ENCODE measurements around the gene MT1HL1. TPM values are rescaled to one million over a fixed set of nuclear protein-coding genes. Genes with fewer than 3 reads are reported as not detected.

The MT1HL1 gene
- total RNA-seq: not detected in 2 replicates

DNA sequence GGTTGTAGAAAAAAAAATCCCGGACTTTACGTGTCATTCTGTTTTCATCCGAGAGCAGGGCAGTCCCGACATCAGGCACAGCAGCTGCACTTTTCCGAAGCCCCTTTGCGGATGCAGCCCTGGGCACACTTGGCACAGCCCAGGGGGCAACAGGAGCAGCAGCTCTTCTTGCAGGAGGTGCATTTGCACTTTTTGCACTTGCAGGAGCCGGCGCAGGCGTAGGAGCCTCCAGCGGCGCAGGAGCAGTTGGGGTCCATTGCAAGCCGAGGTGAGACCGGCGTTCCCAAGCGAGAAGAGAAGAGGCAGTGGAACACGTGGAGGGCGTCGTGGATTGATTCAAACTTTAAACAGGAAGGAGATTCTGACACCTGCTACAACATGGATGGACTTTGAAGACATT is at the start of gene MT1HL1:
Gene MT1HL1, minus strand, starts transcription at position 326 of the 400 bp plus-strand sequence. Its CDS starts 69 bp downstream, at position 257.

DNA sequence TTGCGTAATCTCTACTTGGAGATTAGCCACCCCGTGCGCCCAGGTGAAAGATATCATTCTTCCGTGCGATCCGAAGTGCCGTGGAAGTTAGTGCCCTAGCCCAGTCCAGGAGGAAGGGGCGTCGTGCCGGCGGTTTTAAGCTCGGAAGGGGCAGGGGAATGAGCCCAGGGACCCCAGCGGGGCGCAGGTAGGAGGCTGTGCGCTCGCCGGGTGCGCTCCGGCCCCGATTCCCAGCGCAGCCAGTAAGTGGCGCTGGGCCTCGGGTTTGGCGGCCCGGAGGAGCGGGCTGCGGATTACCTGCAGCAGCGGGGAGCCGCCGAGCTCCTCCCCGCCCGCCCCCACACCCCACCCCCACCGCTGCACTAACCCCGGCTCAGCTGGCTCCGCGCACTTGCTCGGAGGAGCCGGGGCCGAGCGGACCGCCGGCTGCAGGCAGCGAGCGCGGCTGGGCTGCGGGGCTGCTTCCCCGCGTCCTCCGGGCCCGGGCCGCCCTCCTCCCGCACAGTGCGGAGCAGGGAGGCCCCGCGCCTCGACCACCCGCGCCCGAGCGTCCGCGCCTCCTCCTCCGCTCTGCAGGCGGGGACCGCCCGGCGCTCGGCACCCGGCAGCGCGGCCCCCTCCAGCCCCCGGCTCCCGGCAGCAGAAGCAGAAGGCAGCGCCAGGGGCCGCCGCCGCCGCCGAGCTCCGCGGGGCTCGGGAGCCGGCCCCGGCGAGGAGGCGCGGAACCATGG is 37.7 kb upstream of the MT1HL1 start, which contains the start of gene RYR2:
Gene RYR2, plus strand, starts transcription at position 390 of the 731 bp plus-strand sequence. Its CDS starts 338 bp downstream, at position 728.

Other genes starting within 250 kb of the MT1HL1 start
- 34.4 and 40.7 TPM in 2 replicates for gene MTR, start 209.1 kb downstream of the MT1HL1 start, total RNA-seq
- gene RYR2, start 37.7 kb upstream of the MT1HL1 start, total RNA-seq: under 0.01 TPM in 2 replicates